HG03103 (cell line): ENCODE results near the gene GTF2H3.
A peak's percentile ranks its signal among the peaks of the same experiment; 100 is the strongest.

Experiments used
- ATAC-seq: cut with Tn5 transposase; IDR thresholded peaks from one replicate; pipeline ENCODE4 v1.9.1; 2021; ENCODE audit warnings: low read depth; ENCODE audit not compliant: unreplicated experiment

Gene GTF2H3

DNA sequence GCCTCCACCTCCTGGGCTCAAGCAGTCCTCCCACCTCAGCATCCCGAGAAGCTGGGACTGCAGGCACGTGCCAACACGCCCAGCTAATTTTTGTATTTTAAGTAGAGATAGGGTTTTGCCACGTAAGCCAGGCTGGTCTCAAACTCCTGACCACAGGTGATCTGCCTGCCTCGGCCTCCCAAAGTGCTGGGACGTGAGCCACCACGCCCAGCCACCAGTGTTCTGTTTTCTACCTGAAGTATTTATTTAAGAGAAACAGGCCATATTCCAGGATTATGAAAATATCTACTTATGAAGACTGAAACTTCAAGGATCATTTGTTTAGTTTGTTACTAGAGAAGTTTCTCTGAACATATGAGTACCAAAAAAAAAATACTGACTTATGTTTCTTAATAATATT lies 10.3 kb downstream of the GTF2H3 start:
- no peak for ATAC-seq

DNA sequence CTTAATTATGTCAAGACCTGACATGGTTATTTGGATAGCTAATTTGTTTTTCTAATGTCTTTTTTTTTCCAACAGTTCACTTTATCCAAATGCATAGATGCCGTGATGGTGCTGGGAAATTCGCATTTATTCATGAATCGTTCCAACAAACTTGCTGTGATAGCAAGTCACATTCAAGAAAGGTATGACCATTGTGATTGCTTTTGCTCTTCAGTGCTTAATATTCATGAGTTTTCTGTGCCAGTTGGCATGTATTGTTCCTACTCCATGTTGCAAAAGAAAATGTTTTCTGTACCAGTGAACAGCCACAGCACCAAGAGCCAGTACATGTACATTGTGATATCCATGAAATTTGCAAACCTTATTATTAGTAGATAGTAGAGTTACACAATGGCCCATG lies 11.8 kb downstream of the GTF2H3 start:
- no peak for ATAC-seq

GRCh38 chr12:123645878-123646277 lies 12.2 kb downstream of the GTF2H3 start:
- ATAC-seq, result no peak

DNA sequence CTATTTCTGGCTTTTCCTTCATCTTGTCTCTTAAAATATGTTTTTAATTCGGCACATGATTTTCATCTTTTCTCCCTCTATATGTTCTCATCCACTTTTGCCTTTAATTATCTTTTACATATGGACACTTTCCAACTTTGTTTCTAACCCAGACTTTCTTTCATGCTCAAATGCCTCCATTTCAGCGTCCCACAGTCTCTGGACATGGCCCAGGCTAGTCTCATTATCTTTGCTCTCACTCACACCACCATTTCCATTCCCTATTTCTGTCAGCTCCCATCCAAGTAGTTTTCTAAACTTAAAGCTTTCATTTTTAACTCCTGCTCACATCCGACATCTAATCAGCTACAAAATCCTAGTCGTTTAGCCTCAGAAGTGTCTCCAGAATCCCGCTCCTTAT lies 14.8 kb downstream of the GTF2H3 start:
- ATAC-seq, result no peak

GRCh38 chr12:123654129-123654701 lies 20.6 kb downstream of the GTF2H3 start:
- ATAC-seq, result no peak

- peak; percentile 84 for ATAC-seq
Observed at GRCh38 chr12:123655420-123655819, 21.8 kb downstream of the GTF2H3 start.

- ATAC-seq, result no peak
Observed at GRCh38 chr12:123656392-123656791, 22.8 kb downstream of the GTF2H3 start.

- no peak for ATAC-seq
Observed at GRCh38 chr12:123657211-123657610, 23.6 kb downstream of the GTF2H3 start.

- ATAC-seq, result no peak
Observed at GRCh38 chr12:123659996-123660727, 26.5 kb downstream of the GTF2H3 start.

DNA sequence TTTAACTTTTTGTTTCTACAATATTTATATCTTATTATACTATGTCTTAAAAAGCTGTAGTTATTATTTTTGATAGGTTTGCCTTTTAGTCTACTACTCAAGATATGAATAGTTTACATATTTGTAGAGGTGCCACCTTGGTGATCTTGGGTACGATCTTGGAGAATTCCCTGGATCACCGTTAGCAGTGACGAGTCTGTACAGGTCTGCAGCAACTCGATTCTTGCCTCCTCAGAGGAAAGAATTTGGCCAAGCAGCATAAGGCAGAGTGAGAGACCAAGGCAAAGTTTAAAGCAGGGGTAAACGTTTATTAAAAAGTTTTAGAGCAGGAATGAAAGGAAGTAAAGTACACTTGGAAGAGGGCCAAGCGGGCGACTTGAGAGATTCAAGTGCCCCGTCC lies 34.1 kb downstream of the GTF2H3 start:
- no peak for ATAC-seq

DNA sequence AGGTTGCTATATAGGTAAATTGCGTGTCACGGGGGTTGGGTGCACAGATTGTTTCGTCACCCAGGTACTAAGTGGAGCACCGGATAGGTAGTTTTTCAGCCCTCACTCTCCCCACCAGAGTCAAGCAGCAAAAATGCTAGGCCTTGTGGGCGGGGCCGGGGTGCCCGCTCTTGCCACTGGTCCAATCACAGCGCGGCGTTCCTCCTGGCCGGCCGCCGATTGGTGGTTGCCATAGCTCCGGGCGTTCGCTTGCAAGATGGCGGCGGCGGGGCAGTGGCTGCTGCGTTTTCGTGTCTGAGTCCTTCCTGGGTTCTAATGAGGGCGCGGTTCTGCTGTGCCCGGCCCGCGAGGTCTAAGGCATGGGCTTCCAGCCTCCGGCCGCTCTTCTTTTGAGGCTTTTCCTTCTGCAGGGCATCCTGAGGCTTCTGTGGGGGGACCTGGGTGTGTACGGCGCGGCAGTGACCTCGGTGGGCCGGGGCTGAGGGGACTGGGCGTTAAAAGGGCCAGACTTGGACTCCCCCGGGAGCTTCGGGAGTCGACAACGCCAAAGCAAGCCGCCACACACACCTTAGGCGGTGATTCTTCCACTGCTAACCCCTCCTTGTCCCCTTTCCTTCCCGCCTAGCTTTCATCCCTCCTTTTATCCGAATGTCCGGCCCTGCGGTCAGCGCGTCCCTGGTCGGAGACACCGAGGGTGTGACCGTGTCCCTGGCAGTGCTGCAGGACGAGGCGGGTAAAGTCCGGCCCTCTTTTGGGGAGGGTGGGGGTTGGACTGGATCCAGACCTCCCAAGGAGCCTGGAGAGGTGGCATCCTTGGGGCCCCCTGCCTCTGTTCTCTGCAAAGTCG lies 37.5 kb downstream of the GTF2H3 start, which contains the start of gene TCTN2:
TCTN2 (plus strand) TSS at position 232 of the 847 bp plus-strand sequence; CDS start at position 360, 128 bp downstream.
- peak; percentile 99 for ATAC-seq

DNA sequence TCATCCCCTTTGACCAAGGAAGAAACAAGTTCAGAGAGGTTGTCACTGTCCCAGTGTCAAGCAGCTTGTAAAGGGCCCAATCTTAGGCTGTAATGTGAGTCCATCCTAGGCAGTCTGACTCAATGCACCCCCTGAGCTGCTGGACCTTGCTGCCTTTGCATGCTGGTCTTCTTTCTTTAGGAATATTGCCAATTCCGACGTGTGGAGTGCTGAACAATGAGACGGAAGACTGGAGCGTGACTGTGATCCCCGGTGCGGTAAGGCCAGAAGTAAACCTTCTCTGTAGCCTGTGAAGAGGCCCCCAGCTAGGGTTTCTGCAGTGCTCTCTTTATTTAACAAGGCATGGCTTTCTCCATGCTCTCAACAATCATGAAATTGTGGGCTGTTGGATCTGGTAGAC lies 38.2 kb downstream of the GTF2H3 start:
- no peak for ATAC-seq

DNA sequence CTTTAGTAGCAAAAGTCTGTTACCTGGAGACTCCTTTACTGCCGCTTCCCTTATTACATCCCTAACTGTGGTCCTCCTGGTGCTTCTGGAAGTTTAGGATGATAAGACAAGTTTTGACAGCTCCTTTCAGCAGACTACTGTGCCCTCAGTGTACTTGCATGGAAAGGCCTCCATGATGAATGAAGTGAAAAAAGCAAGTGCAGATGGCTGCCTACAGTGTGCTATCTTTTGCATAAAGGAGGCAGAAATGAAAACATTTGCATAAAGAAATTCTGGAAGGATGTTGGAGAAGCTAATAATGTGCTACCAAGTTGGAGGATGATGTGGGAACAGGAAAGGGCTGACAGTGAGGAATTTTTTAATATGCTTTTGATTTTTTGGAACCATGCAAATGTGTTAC lies 41.8 kb downstream of the GTF2H3 start:
- no peak for ATAC-seq

GRCh38 chr12:123676616-123677320 lies 43.1 kb downstream of the GTF2H3 start:
- no peak for ATAC-seq

GRCh38 chr12:123678981-123679380 lies 45.4 kb downstream of the GTF2H3 start:
- no peak for ATAC-seq

DNA sequence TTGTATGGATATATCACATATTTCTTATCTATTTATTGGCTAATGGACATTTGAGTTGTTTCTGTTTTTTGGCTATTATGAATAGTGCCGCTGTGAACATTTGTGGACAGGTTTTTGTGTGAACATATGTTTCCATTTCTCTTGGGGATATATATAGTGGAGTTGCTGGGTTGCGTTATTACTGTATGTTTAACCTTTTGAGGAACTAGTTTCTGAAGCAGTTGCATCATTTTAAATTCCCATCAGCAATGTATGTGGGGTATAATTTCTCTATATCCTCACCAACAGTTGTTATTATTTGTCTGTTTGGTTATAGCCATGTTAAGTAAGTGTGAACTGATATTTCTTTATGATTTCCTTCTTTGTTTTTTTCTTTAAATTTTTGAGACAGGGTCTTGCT lies 48.0 kb downstream of the GTF2H3 start:
- no peak for ATAC-seq

DNA sequence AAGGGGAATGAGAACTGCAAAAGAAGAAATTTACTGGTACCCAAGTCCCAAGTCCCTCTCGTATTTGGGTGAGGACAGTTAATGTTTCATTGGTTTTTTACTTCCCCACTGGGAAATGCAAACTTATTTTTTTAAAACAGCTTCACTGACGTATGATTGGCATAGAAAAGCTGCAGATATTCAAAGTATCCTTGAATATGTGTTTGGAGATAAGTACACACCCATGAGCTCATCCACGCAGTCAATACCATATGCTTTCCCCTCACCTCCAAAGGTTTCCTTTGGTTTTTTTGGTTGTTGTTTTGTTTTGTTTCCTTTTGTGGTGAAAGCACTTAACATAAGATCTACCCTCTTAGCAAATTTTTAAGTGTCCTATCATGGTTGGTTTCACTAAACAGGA lies 50.3 kb downstream of the GTF2H3 start:
- ATAC-seq, result no peak

DNA sequence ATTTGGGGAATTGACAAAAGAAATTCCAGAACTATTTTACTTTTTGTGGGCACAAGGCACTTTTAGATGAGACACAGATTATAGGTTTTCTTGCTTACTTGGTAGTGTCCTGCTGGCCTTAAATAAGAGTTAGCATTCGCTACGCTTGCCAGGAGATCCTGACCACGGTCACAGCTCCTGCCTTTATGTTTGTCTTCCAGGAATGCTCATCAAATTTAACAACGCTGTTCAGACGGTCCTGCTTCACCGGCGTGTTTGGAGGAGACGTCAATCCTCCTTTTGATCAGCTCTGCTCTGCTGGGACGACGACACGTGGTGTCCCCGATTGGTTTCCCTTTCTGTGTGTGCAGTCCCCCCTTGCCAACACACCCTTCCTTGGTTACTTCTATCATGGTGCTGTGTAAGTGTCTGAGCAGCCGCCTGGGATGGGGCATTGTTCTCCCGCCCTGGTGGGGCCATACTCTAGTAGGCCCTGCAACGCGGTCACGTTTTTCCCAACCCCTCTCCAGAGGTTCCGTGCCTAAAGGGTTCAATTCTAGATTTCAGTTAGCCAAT lies 53.1 kb downstream of the GTF2H3 start:
- ATAC-seq, result no peak

GRCh38 chr12:123690191-123690840 lies 56.7 kb downstream of the GTF2H3 start:
- no peak for ATAC-seq

- no peak for ATAC-seq
Observed at GRCh38 chr12:123696207-123696606, 62.6 kb downstream of the GTF2H3 start.
